Upper lobe of left lung (tissue), 4 donors: ENCODE data around the gene CD59.

Experiments
- EP300 ChIP-seq, 4 donors: sonication (generic); formaldehyde crosslinking; IDR thresholded peaks; one replicate each; pipeline ENCODE4 v1.5.1; 2017; ENCODE audit warnings: antibody characterized with exemption in 4 of 4, control low read depth in 2 of 4
- POLR2A ChIP-seq, 4 donors: fragments of 450-650 bp; IDR thresholded peaks; one replicate each; pipeline ENCODE4 v1.5.1; 2016 to 2017; ENCODE audit warnings: antibody characterized with exemption in 4 of 4, mild to moderate bottlenecking in 2 of 4
- TF ChIP-seq, protein P1 (sequence below), 6 experiments: fragments of 450-650 bp in 4 of 6; fragments of 200-600 bp in 2 of 6; sonication (generic) in 2 of 6; IDR thresholded peaks; one replicate each; pipeline ENCODE4 v1.5.1; 2016 to 2019; ENCODE audit warnings: antibody characterized with exemption in 6 of 6

DNA sequence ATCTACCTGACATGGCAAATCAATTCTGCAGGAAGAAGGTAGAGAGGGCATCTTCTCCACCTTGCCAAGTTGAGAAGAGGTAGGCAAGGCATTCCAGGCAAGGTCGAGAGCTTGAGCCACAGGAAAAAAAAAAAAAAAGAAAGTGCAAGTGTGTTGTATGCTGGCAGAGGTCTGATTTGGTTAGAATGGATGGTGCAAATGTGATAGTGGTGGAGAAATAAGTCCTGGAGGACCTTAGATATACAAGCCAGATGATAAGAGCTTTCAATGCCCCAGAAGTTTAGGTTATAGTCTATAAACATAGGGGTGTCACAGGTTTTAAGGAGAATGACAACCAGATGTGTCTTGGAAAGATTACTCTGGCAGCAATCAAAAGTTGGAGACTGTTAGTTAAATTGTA is 36.6 kb upstream of the CD59 start:
- TF ChIP-seq POLR2A (IDR thresholded peaks at IDR 0.05), result no peak
- TF ChIP-seq, protein P1, sequence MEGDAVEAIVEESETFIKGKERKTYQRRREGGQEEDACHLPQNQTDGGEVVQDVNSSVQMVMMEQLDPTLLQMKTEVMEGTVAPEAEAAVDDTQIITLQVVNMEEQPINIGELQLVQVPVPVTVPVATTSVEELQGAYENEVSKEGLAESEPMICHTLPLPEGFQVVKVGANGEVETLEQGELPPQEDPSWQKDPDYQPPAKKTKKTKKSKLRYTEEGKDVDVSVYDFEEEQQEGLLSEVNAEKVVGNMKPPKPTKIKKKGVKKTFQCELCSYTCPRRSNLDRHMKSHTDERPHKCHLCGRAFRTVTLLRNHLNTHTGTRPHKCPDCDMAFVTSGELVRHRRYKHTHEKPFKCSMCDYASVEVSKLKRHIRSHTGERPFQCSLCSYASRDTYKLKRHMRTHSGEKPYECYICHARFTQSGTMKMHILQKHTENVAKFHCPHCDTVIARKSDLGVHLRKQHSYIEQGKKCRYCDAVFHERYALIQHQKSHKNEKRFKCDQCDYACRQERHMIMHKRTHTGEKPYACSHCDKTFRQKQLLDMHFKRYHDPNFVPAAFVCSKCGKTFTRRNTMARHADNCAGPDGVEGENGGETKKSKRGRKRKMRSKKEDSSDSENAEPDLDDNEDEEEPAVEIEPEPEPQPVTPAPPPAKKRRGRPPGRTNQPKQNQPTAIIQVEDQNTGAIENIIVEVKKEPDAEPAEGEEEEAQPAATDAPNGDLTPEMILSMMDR (IDR thresholded peaks at IDR 0.05), result no peak
- TF ChIP-seq EP300 (IDR thresholded peaks at IDR 0.05), result no peak
